GM18520 (cell line): ENCODE results near the gene ALCAM.
"Not testable (repeated sequence)": the region's sequence is repeated elsewhere in the genome, so short reads cannot be mapped to it uniquely, and the experiment has no call there.

Source experiments
- ATAC-seq: cut with Tn5 transposase; IDR thresholded peaks from one replicate; pipeline ENCODE4 v1.9.1; 2021; ENCODE audit not compliant: unreplicated experiment

Gene ALCAM

GRCh38 chr3:105385819-105386508 lies 19.3 kb downstream of the ALCAM start:
- peak; percentile 66 for ATAC-seq

- no peak for ATAC-seq
Measured at GRCh38 chr3:105387122-105387751, 20.5 kb downstream of the ALCAM start.

- no peak for ATAC-seq
Measured at GRCh38 chr3:105388176-105388575, 21.5 kb downstream of the ALCAM start.

- ATAC-seq, result not testable (repeated sequence)
Measured at GRCh38 chr3:105389759-105390158, 23.1 kb downstream of the ALCAM start.

DNA sequence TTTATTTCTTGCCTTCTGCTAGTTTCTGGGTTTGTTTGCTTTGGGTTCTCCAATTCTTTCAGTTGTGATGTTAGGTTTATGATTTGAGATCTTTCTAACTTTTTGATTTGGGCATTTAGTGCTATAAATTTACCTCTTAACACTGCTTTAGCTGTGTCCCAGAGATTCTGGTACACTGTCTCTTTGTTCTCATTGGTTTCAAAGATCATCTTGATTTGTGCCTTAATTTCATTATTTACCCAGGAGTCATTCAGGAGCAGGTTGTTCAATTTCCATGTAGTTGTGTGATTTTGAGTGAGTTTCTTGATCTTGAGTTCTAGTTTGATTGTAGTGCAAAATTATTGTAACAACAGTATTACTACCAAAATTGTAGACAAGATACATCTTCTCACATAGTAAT lies 25.9 kb downstream of the ALCAM start:
- ATAC-seq, result not testable (repeated sequence)

GRCh38 chr3:105394177-105394576 lies 27.5 kb downstream of the ALCAM start:
- ATAC-seq, result no peak

DNA sequence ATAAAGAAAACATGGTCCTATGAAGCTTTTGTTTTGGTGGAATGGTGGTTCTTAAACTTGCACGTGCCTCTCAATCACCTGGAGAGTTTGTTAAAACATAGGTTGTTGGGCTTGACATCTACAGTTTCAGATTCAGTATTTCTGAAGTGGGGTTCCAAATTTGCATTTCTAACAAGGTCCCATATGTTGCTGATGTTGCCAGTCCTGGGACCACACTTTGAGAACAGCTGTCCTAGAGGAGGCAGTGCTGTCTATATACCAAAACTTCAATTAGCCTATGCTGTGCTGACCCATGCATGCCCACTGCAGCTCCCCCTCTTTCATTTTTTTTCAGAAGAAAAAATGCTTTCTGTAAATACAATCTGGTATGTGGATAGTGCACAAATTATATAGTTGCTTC lies 31.3 kb downstream of the ALCAM start:
- peak; percentile 50 for ATAC-seq

GRCh38 chr3:105398437-105398836 lies 31.7 kb downstream of the ALCAM start:
- ATAC-seq, result no peak

GRCh38 chr3:105399062-105399461 lies 32.4 kb downstream of the ALCAM start:
- no peak for ATAC-seq

DNA sequence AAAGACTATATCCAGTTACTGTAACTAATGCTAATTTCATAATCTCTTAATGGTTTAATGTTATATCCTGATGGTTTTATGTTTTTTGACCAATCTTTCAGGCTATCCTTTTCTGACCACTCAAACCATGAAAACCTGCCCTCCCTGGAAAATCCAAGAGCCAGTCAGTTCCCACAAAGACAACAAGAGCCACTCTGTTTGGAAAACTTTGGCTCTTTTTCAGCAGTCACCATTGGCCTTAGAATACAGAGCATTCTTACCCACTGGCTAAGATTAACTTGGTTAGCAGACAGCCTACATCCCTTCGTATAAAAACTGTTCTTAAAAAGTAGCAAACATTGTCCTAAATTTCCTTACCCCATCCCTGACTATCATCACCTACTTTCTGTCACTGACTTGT lies 32.9 kb downstream of the ALCAM start:
- ATAC-seq, result no peak

- no peak for ATAC-seq
Measured at GRCh38 chr3:105401254-105401653, 34.5 kb downstream of the ALCAM start.

GRCh38 chr3:105401691-105402149 lies 35.0 kb downstream of the ALCAM start:
- no peak for ATAC-seq

DNA sequence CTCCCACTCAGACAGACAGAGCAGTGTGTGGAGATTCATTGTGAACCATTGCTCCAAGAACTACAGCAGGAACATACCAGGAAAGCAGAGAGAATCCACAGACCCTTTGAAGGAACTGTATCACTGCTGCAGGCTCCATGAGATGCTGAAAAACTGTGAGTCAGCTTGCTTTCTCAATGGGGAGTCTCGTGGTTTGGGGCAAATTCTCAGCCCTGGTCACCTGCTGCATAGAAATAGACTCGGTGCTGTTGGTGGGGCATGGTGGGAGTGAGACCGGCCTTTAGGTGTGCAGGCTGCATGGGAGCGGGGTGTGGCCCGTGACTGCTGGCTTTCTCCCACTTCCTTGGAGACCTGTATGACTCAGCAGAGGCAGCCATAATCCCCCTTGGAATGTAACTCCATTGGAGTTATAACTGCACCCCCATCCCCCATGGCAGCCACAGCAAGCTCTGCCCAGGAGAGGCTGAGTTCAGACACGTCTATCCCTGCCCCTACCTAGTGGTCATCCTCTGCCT lies 35.6 kb downstream of the ALCAM start:
- ATAC-seq, result no peak

DNA sequence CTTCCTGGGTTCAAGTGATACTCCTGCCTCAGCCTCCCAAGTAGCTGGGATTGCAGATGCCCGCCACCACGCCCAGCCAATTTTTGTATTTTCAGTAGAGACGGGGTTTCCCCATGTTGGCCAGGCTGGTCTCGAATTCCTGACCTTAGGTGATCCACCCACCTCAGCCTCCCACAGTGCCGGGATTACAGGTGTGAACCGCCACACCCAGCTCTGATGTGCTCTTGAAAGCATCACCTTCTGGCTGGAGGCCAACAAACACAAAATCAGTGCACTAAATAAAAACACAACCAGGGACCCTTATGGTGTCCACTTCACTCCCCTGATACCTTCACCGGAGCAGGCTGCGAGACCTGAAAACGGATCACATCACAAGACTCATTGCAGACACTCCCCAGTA lies 36.3 kb downstream of the ALCAM start:
- ATAC-seq, result not testable (repeated sequence)

- ATAC-seq, result no peak
Measured at GRCh38 chr3:105406268-105406667, 39.6 kb downstream of the ALCAM start.

- ATAC-seq, result no peak
Measured at GRCh38 chr3:105409364-105409763, 42.7 kb downstream of the ALCAM start.

DNA sequence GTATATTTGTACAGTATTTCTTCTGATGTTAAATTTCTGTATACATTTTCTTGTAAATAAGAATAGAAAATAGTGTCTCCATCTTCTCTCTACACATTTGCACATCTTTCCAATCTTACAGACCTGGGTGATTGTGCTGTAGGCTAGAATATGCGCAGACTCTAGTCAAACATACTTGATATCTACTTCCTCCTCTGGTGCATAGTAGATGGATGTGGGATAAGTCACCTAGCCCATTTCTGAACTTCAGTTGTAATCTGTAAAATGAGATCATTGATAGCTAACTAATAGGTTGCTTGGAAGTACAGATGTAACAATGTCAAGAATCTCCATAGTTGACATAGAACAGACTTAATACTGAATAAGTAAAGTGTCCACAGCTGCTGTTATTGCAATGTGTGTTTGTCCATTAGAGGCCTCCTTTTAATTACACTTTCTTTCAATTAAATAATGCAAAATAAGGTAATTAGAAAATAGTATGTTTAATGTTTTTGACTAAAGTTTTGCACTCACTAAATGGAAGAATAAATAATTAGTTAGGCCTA lies 46.7 kb downstream of the ALCAM start:
- no peak for ATAC-seq

DNA sequence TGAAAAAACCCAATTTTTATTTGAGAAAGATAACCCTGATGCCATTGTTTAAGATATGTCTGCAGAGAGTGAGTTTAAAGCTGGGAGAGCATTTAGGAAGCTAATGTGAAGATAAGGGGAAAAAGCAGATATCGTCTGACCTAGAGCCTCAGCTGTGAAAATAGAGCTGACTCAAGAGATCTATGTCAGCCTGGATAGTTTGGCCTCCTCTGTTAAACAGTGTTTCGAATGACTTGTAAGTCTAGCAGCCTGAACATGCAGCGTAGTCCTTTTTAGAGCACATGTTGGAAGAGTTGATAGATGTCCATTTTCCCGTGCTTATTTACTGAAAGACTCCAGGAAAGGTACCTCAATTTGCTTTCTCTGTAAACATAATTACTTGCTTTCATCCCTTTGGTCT lies 48.1 kb downstream of the ALCAM start:
- no peak for ATAC-seq

DNA sequence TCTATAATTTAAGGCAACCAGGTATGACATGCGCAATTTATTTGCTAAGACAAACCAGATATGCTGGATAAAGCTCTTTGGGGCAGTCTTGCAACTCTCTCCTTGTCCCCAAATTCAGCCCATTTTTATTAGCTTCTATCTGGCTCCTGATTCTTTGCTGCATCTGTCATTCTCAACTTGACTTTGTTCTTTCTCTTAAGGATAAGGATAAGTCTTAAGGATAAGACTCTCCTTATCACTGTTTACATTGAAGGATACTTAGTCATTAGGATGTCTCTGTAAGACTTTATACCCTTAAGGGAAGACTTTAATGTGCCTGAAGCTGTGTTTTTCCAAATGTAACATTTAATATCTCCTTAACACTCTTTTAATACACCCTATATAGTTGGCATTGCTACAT lies 49.2 kb downstream of the ALCAM start:
- ATAC-seq, result no peak

GRCh38 chr3:105417525-105418289 lies 51.0 kb downstream of the ALCAM start:
- no peak for ATAC-seq

- ATAC-seq, result no peak
Measured at GRCh38 chr3:105422645-105423044, 55.9 kb downstream of the ALCAM start.
